ENCODE results near the gene PRSS36.

The PRSS36 gene

DNA sequence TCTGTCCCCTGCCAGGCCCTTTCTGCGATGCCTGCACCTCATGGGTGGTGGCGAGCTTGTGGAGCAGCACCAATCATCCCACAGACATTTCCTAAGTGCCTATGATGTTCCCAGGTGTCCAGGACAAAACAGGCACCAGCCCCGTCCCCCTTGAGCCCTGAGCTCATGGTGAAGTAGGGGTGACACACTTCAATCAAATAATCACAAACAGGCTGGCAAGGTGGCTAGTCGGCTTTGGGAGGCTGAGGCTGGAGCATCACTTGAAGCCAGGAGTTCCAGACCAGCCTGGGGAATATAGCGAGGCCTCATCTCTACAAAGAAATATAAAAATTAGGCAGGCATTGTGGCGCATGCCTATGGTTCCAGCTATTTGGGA is 13.6 kb downstream of the PRSS36 start:
- TF ChIP-seq, protein P1, sequence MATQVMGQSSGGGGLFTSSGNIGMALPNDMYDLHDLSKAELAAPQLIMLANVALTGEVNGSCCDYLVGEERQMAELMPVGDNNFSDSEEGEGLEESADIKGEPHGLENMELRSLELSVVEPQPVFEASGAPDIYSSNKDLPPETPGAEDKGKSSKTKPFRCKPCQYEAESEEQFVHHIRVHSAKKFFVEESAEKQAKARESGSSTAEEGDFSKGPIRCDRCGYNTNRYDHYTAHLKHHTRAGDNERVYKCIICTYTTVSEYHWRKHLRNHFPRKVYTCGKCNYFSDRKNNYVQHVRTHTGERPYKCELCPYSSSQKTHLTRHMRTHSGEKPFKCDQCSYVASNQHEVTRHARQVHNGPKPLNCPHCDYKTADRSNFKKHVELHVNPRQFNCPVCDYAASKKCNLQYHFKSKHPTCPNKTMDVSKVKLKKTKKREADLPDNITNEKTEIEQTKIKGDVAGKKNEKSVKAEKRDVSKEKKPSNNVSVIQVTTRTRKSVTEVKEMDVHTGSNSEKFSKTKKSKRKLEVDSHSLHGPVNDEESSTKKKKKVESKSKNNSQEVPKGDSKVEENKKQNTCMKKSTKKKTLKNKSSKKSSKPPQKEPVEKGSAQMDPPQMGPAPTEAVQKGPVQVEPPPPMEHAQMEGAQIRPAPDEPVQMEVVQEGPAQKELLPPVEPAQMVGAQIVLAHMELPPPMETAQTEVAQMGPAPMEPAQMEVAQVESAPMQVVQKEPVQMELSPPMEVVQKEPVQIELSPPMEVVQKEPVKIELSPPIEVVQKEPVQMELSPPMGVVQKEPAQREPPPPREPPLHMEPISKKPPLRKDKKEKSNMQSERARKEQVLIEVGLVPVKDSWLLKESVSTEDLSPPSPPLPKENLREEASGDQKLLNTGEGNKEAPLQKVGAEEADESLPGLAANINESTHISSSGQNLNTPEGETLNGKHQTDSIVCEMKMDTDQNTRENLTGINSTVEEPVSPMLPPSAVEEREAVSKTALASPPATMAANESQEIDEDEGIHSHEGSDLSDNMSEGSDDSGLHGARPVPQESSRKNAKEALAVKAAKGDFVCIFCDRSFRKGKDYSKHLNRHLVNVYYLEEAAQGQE (IDR thresholded peaks at IDR 0.05; ENCODE audit: insufficient replicate concordance, low read depth): no peak
- TF ChIP-seq, protein P2, sequence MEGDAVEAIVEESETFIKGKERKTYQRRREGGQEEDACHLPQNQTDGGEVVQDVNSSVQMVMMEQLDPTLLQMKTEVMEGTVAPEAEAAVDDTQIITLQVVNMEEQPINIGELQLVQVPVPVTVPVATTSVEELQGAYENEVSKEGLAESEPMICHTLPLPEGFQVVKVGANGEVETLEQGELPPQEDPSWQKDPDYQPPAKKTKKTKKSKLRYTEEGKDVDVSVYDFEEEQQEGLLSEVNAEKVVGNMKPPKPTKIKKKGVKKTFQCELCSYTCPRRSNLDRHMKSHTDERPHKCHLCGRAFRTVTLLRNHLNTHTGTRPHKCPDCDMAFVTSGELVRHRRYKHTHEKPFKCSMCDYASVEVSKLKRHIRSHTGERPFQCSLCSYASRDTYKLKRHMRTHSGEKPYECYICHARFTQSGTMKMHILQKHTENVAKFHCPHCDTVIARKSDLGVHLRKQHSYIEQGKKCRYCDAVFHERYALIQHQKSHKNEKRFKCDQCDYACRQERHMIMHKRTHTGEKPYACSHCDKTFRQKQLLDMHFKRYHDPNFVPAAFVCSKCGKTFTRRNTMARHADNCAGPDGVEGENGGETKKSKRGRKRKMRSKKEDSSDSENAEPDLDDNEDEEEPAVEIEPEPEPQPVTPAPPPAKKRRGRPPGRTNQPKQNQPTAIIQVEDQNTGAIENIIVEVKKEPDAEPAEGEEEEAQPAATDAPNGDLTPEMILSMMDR (IDR thresholded peaks at IDR 0.05; ENCODE audit: insufficient read depth, low read length): no peak
- no peak for TF ChIP-seq GABPA (IDR thresholded peaks at IDR 0.05; ENCODE audit: low read depth)
- TF ChIP-seq POLR2AphosphoS5 (IDR thresholded peaks at IDR 0.05; ENCODE audit: low read depth): no peak
- TF ChIP-seq SPI1 (IDR thresholded peaks at IDR 0.05; ENCODE audit: borderline replicate concordance, low read depth): no peak
- Histone ChIP-seq H3K27me3 (ENCODE audit: insufficient read depth, poor library complexity, severe bottlenecking) (no peaks in the 10 kb centered on the region), H3K27ac (replicated peaks) (no peak overlapping the region), H3K4me3 (replicated peaks; ENCODE audit: insufficient read depth, low read length) (no peak overlapping the region)
- DNase-seq (ENCODE audit: low read depth in 1 of 2, low spot score in 1 of 2): no peak

DNA sequence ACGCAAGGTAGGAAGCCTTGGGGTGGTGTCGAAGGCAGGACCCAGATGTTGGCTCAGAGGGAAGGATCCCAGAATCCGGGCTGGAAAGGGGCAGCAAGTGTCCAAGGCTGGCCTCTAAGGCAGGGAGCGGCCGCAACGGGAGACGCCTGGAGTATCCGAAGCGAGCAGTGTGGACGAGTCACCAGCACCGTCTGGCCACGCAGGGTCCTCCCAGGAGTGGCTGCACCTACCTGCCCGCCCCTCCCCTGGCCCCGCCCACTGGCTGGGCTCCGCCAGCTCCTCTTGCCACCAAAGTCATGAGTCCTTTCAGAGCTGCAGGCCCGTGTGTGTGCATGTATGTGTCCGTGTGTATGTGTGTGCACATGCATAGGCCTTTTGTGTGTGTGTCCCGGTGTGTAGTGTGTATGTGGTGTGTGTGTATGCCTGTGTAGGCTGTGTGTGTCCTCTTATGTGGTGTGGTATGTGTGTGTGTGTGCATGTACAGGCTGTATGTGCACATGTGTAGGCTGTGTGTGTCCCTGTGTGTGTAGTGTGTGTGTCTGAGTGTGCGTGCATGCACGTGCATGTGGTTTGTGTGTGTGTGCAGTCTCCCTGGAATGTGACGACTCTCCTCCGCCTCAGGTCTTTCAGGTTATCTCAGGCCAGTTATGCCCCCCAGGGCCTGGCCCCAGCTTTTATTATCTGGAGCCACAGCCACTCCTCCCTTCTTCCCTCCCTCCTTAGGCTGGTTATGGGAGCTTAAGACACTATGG is 14.2 kb downstream of the PRSS36 start, which contains the start of gene PRSS8:
TSS of gene PRSS8 (minus strand) at position 193 of the 752 bp plus-strand sequence. CDS start 229 bp downstream, outside the sequence.
- no peak for DNase-seq (ENCODE audit: low read depth in 1 of 2, low spot score in 1 of 2)
- H3K27ac ChIP-seq (replicated peaks): peak within 1 kb of the TSS; percentile 34
- TF ChIP-seq, protein P1 (IDR thresholded peaks at IDR 0.05; ENCODE audit: insufficient replicate concordance, low read depth): no peak
- TF ChIP-seq GABPA (IDR thresholded peaks at IDR 0.05; ENCODE audit: low read depth) (no peak), SPI1 (IDR thresholded peaks at IDR 0.05; ENCODE audit: borderline replicate concordance, low read depth) (no peak), POLR2AphosphoS5 (IDR thresholded peaks at IDR 0.05; ENCODE audit: low read depth) (no peak)
- TF ChIP-seq, protein P2 (IDR thresholded peaks at IDR 0.05; ENCODE audit: insufficient read depth, low read length): no peak
- no peak within 1 kb of the TSS for H3K4me3 ChIP-seq (replicated peaks; ENCODE audit: insufficient read depth, low read length)
- H3K27me3 ChIP-seq (ENCODE audit: insufficient read depth, poor library complexity, severe bottlenecking): no peaks in the 10 kb centered on the region

DNA sequence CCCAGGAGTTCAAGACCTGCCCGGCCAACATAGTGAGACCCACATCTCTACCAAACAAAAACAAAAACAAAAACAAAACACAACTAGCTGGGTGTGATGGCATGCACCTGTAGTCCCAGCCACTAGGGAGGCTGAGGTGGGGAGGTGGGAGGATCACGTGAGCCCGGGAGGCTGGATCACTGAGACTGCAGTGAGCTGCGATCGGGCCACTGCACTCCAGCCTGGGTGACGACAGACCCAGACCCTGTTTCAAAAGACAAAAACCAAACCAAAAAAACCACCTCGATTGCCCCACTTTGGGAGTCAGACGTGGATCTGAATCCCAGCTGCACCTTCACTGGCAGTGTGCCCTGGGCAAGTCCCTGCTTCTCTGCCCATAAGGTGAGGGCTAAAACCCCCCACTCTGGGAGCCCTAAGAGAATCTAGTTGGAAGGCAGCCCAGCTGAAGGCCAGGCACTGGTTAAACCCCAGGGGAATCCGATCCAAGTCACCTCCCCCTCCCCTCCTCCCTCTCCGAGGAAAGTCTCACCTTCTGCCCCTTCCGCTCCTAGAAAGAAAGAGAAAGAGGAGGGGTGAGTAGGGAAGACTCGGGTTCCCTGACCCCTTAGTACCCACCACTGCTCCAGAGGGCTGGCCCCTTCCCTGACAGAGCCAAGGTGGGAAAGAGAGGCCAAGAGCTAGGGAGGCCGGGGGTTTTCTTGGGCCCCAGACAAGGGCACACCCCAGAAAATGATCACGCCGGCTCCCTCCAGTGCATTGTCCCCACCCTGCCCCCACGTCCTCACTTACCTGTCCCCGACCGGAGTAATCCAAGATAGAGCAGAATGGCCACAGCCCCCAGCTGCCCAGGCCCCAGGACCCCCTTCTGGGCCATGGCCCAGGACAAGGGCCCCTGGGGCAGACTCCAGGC is 15.0 kb downstream of the PRSS36 start:
- no peak overlapping the region for H3K4me3 ChIP-seq (replicated peaks; ENCODE audit: insufficient read depth, low read length)
- peak; percentile 43 to 84 for DNase-seq (ENCODE audit: low read depth in 1 of 2, low spot score in 1 of 2)
- H3K27ac ChIP-seq (replicated peaks): peak overlapping the region; percentile 34
- H3K27me3 ChIP-seq (ENCODE audit: insufficient read depth, poor library complexity, severe bottlenecking): no peaks in the 10 kb centered on the region
- TF ChIP-seq POLR2AphosphoS5 (IDR thresholded peaks at IDR 0.05; ENCODE audit: low read depth): peak; percentile 75
- TF ChIP-seq, protein P1 (IDR thresholded peaks at IDR 0.05; ENCODE audit: insufficient replicate concordance, low read depth): no peak

Measured in HL-60 (cell line).